Testis (tissue), 2 donors: Measurements from ENCODE around the gene C6orf132.

ENCODE experiments used
- CTCF ChIP-seq, 3 experiments: fragments of 450-650 bp in 2 of 3; fragments of 200-600 bp in 1 of 3; sonication (generic) in 1 of 3; IDR thresholded peaks; one replicate each; pipeline ENCODE4 v1.5.1; 2016 to 2019; ENCODE audit warnings: antibody characterized with exemption in 3 of 3, mild to moderate bottlenecking in 2 of 3, moderate library complexity in 1 of 3
- POLR2A ChIP-seq: fragments of 450-650 bp; IDR thresholded peaks from one replicate; pipeline ENCODE4 v1.6.1; 2017; ENCODE audit warnings: antibody characterized with exemption, mild to moderate bottlenecking, moderate library complexity

GRCh38 chr6:42124223-42124836, 18.1 kb downstream of the C6orf132 start:
- no peak for TF ChIP-seq CTCF (IDR thresholded peaks at IDR 0.05)
- no peak for TF ChIP-seq POLR2A
